ENCODE data around the gene NNMT. TPM values are rescaled to one million over a fixed set of nuclear protein-coding genes. Genes with fewer than 3 reads are reported as not detected.

NNMT gene
- polyA plus RNA-seq, 1 donor from 2014 or later = not detected

DNA sequence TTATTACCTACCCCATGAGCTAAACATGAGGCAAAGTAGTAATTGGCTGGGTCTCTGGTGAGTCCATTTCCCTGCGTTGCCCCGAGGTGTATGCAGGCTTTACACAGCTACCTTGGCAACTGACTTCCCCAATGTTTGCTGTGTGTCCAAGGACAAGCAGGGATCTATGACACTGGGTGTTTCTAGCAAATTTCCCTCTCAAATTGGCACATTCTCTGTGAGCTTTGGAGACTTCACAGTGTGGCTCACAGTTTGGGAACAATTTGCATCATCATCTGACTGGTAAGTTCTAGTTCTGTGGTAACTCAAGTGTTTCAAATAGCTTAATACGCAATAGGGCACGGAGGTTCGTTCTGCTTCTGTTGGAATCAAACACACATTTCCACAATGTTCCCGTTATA lies 12.5 kb downstream of the NNMT start:
- Histone ChIP-seq H2AFZ (ENCODE audit: low read depth, low read length) (no peak overlapping the region), H3K9me3 (ENCODE audit: low read length) (no peaks in the 10 kb centered on the region), H3K27ac (ENCODE audit: low read length) (no peak overlapping the region), H3K79me2 (replicated peaks; ENCODE audit: insufficient read depth, low read length) (no peaks in the 10 kb centered on the region), H3K9ac (ENCODE audit: low read length) (no peak overlapping the region), H3K36me3 (ENCODE audit: insufficient read depth, low read length) (no peaks in the 10 kb centered on the region), H3K27me3 (ENCODE audit: insufficient read depth, low read depth, low read length) (no peaks in the 10 kb centered on the region), H3F3A (ENCODE audit: insufficient read depth, low read length, poor library complexity, severe bottlenecking) (no peaks in the 10 kb centered on the region), H3K4me3 (ENCODE audit: low read length) (no peak overlapping the region), H4K20me1 (ENCODE audit: insufficient read depth) (no peaks in the 10 kb centered on the region), H3K4me2 (ENCODE audit: low read length) (no peak overlapping the region), H3K9me2 (ENCODE audit: insufficient read depth, low read length) (no peaks in the 10 kb centered on the region)
- TF ChIP-seq RAD21 (conservative IDR thresholded peaks at IDR 0.05) = no peak
- TF ChIP-seq, protein P1, sequence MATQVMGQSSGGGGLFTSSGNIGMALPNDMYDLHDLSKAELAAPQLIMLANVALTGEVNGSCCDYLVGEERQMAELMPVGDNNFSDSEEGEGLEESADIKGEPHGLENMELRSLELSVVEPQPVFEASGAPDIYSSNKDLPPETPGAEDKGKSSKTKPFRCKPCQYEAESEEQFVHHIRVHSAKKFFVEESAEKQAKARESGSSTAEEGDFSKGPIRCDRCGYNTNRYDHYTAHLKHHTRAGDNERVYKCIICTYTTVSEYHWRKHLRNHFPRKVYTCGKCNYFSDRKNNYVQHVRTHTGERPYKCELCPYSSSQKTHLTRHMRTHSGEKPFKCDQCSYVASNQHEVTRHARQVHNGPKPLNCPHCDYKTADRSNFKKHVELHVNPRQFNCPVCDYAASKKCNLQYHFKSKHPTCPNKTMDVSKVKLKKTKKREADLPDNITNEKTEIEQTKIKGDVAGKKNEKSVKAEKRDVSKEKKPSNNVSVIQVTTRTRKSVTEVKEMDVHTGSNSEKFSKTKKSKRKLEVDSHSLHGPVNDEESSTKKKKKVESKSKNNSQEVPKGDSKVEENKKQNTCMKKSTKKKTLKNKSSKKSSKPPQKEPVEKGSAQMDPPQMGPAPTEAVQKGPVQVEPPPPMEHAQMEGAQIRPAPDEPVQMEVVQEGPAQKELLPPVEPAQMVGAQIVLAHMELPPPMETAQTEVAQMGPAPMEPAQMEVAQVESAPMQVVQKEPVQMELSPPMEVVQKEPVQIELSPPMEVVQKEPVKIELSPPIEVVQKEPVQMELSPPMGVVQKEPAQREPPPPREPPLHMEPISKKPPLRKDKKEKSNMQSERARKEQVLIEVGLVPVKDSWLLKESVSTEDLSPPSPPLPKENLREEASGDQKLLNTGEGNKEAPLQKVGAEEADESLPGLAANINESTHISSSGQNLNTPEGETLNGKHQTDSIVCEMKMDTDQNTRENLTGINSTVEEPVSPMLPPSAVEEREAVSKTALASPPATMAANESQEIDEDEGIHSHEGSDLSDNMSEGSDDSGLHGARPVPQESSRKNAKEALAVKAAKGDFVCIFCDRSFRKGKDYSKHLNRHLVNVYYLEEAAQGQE (IDR thresholded peaks at IDR 0.05; ENCODE audit: borderline replicate concordance) = no peak
- TF ChIP-seq TAF1 (IDR thresholded peaks at IDR 0.05; ENCODE audit: low read depth) = no peak
- no peak for TF ChIP-seq EZH2 (IDR thresholded peaks at IDR 0.05; ENCODE audit: borderline replicate concordance, insufficient read depth, low read length, poor library complexity, severe bottlenecking)
- no peak for TF ChIP-seq MXI1 (conservative IDR thresholded peaks at IDR 0.05; ENCODE audit: poor library complexity, severe bottlenecking)

DNA sequence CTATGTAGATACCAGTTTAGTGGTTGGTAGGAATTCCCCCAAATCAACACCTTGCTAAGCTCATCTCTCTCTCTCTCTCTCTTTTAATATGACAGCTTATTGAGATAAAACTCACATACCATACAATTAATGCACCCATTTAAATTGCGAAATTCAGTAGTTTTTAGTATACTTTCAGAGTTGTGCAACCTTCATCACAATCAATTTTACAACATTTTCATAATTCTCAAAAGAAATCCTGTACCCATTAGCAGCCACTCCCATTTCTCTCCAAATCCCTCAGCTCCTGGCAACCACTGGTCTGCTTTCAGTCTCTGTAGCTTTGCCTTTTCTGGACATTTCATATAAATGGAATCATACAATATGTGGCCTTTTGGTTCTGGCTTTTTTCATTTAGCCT lies 13.3 kb downstream of the NNMT start:
- H3K27me3 ChIP-seq (ENCODE audit: insufficient read depth, low read depth, low read length) = no peaks in the 10 kb centered on the region
- H3K79me2 ChIP-seq (replicated peaks; ENCODE audit: insufficient read depth, low read length) = no peaks in the 10 kb centered on the region
- no peaks in the 10 kb centered on the region for H3K9me3 ChIP-seq (ENCODE audit: low read length)
- no peak overlapping the region for H2AFZ ChIP-seq (ENCODE audit: low read depth, low read length)
- H3K36me3 ChIP-seq (ENCODE audit: insufficient read depth, low read length) = no peaks in the 10 kb centered on the region
- no peaks in the 10 kb centered on the region for H3F3A ChIP-seq (ENCODE audit: insufficient read depth, low read length, poor library complexity, severe bottlenecking)
- H3K4me3 ChIP-seq (ENCODE audit: low read length) = no peak overlapping the region
- H3K9me2 ChIP-seq (ENCODE audit: insufficient read depth, low read length) = no peaks in the 10 kb centered on the region
- no peak overlapping the region for H3K27ac ChIP-seq (ENCODE audit: low read length)
- no peak overlapping the region for H3K4me2 ChIP-seq (ENCODE audit: low read length)
- TF ChIP-seq SMC3 (conservative IDR thresholded peaks at IDR 0.05; ENCODE audit: poor library complexity) = no peak
- TF ChIP-seq TAF1 (IDR thresholded peaks at IDR 0.05; ENCODE audit: low read depth) = no peak
- TF ChIP-seq EP300 (conservative IDR thresholded peaks at IDR 0.05; ENCODE audit: poor library complexity, severe bottlenecking) = no peak
- TF ChIP-seq POLR2AphosphoS5 (IDR thresholded peaks at IDR 0.05) = no peak
- TF ChIP-seq, protein P2, sequence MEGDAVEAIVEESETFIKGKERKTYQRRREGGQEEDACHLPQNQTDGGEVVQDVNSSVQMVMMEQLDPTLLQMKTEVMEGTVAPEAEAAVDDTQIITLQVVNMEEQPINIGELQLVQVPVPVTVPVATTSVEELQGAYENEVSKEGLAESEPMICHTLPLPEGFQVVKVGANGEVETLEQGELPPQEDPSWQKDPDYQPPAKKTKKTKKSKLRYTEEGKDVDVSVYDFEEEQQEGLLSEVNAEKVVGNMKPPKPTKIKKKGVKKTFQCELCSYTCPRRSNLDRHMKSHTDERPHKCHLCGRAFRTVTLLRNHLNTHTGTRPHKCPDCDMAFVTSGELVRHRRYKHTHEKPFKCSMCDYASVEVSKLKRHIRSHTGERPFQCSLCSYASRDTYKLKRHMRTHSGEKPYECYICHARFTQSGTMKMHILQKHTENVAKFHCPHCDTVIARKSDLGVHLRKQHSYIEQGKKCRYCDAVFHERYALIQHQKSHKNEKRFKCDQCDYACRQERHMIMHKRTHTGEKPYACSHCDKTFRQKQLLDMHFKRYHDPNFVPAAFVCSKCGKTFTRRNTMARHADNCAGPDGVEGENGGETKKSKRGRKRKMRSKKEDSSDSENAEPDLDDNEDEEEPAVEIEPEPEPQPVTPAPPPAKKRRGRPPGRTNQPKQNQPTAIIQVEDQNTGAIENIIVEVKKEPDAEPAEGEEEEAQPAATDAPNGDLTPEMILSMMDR (IDR thresholded peaks at IDR 0.05; ENCODE audit: poor library complexity, severe bottlenecking) = no peak
- TF ChIP-seq EZH2 (IDR thresholded peaks at IDR 0.05; ENCODE audit: borderline replicate concordance, insufficient read depth, low read length, poor library complexity, severe bottlenecking) = no peak
- no peak for TF ChIP-seq RAD21 (conservative IDR thresholded peaks at IDR 0.05)
- no peak for TF ChIP-seq MXI1 (conservative IDR thresholded peaks at IDR 0.05; ENCODE audit: poor library complexity, severe bottlenecking)
- TF ChIP-seq, protein P1 (IDR thresholded peaks at IDR 0.05; ENCODE audit: borderline replicate concordance) = no peak
- no peak overlapping the region for H3K9ac ChIP-seq (ENCODE audit: low read length)
- H4K20me1 ChIP-seq (ENCODE audit: insufficient read depth) = no peaks in the 10 kb centered on the region
